HL-60/S4 (cell line): ENCODE measurements around the gene ZXDC.

Experiments used
- in situ Hi-C: fragments of 300-500 bp; cut with MboI; formaldehyde crosslinking; loops from 2 replicates; pipeline ENCODE4 v1.14.3; 2022; ENCODE audit warnings: low sequenced_read_pairs

Gene ZXDC

GRCh38 chr3:126456766-126457388 lies 18.8 kb downstream of the ZXDC start:
- in situ Hi-C loops: no loop called here

DNA sequence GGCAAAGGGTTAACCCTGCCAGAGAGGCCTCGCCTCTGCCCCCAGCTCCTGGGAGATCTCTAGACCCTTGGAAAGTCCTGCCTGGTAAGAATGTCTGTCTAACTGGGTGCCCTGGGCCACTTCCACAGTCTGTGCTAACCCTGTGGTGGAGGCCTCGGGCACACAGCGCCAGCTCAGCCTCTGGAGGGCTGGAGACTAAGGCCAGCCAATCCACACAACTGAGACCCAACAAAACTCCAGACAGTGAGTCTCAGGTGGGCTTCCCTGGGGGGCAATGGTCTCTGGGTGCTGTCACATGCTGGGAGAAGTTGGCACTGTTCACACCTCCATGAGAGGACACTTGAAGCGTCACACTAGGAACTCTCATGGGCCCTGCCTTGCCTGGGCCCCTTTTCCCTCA lies 19.5 kb downstream of the ZXDC start:
- in situ Hi-C loops: no loop called here

DNA sequence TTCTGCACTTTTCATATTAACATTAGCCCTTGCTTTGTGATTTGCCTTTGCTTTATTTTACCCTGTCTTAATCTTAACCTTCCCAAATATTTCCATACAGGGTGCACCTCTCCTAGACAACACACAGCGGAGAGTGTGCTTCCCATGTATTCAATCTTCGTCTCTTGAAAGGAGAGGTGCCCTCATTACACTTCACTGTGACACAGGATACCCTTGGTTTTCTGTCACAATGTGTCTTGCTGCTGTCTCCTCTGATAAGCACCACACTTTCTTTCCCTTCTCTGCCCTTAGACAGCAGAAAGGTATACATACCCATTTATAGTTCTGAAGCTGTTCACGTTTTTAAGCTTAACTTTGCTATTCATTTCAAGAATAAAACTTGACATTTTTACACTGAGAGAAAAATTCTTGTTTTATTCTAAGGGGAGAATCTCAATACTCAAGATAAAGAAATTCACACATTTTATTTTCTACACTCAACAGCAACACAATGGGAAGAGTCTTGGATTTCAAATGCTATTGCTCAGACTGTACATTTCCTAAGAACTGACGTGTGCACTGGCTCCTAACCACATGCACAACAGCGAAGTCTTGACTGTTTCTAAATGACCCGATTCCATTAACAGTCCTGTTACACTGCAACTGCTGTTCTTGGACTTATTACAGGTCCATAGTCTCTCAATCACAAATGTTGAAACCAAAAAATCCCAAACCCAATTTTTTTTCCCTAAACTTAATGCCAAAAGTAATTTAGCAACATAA lies 21.1 kb downstream of the ZXDC start:
- in situ Hi-C loops: no loop called here

DNA sequence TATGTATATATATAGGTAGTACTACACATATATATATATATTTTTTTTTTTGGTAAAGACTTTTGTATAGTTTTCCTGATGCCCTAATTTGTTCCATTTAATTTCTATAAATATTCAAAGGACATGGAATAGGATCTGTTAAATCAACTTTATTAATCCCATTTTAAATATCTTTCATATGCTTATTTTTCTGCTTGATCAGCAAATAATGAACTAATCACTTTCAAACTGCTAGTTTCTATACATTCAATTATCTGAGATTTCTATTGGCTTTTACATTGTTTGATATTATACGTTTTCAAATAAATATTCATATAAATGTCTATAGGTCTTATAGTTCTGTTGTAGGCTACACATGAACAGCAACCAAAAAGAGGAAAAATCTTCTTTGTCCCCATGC lies 21.7 kb downstream of the ZXDC start:
- in situ Hi-C loops: no loop called here

DNA sequence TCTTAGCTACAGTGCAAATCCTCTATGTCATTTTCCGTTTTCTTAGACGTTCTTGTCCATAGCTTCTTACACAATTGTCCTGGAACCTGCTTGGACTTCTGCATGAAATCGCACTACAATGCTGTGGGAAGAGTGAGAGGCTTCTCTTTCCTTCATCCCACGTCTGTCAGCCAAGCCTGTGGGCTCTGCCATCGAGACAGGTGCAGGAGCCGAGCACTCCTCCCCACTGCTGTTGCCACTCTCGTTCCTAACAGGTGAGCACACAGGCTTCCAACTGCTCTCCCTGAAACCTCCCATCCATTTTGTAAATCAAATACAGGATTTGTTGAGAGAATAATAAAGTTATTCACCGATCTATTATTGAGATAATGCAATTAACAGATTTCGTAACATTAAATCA lies 23.5 kb downstream of the ZXDC start:
- in situ Hi-C loops: no loop called here

- in situ Hi-C loops: no loop called here
Measured at GRCh38 chr3:126451511-126451910, 24.2 kb downstream of the ZXDC start.

GRCh38 chr3:126450744-126451143 lies 24.9 kb downstream of the ZXDC start:
- in situ Hi-C loops: no loop called here

DNA sequence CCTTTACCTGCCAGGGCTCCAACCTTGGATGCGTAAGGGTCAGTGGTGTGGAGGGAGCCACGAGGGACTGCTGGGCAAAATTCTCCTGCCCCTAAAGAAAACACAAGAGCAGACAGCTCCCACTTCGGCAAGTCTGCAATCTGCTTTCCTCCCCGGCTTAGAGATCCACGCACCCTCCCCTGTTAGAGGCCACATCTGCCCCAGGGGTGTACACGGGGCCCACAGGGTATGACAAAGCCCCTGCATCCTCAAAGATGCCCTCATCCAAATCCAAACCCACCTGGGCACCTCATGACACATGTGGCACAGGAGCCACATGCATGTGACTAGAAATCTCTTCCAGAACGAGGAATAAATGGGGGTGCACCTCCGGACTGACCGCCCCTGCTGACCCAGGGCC lies 25.5 kb downstream of the ZXDC start:
- in situ Hi-C loops: no loop called here

DNA sequence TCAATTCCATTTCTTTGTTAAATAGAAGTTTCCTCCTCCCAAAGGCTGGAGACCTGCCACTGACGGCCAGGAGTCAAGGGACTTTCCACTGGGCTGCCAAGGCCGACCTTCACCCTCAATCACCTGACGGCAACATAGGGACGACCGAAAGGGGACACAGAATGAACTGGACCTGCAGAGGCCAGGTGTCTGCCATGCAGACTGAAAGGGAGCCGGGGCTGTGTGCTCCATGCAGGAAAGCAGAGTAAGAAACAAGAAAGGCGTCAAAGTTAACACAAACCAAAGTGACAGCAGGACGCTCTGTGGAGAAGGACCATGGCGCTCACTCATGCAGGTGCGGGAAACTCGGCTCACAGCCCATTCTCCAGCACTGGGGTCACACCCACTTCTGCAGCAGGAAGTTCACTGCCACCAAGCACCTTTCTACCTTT lies 26.1 kb downstream of the ZXDC start:
- in situ Hi-C loops: no loop called here

DNA sequence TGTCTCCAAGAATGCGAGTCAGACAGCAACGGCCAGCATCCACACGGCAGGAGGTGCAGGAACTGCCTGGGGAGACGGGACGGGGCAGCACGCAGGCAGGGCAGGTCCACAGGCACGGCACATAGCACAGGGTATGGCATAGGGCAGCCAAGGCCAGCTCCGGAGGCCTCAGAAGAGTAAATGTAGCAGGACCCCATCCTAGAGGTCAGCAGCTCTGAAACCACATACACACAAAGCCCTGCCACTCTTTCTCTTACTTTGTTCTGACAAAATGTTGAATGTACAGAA lies 26.9 kb downstream of the ZXDC start:
- in situ Hi-C loops: no loop called here

- in situ Hi-C loops: no loop called here
Measured at GRCh38 chr3:126448136-126448892, 27.4 kb downstream of the ZXDC start.

DNA sequence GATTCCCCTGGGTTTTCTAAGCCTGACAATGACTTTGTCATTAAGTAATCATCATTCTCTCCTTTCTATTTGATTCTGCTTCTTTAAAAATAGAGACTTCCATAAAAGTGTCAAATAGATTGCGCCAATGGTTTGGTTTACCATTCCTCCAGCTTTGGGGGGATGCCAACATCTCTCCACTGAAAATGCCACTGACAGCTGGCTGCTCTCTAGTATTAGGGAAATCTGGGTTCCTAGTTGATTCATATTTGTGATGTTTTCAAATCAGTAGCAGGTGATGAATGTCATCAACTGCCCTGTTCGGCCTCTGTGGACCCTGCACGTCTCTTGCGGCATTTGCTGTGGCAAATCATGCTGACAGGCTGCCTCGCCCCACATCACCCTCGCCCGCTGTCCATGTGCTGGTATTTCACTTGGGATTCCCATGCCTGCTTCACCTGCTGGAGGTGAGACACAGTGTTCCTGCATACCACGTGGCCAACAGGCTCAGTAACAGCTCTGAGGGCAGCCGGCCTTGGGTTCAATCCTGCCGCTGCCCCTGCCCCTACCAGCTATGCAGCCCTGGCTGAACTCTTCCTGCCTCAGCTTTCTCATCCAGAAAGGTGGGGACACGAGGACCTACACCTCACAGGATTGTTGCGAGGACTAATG lies 28.1 kb downstream of the ZXDC start:
- in situ Hi-C loops: no loop called here

DNA sequence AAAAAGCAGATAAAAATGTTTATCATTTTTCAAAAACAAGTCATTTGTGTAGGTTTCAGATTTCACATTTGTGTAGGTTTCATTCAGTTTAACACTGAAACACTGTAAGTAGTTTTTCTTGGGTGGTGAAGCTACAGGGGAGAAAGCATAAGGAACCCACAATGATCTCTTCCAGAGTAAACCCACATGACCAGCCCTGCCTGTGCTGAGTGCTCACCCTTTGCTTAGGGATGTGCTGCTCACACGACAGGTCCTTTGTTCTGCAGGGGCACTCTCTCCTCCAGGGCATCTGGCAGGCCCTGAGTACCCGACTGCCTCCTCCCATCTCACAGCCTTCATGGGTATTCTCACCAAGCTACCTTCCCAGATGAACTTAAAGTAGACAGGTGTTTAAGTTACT lies 28.9 kb downstream of the ZXDC start:
- in situ Hi-C loops: no loop called here

GRCh38 chr3:126446301-126446700 lies 29.4 kb downstream of the ZXDC start:
- in situ Hi-C loops: no loop called here

- in situ Hi-C loops: no loop called here
Measured at GRCh38 chr3:126445506-126445905, 30.2 kb downstream of the ZXDC start.

DNA sequence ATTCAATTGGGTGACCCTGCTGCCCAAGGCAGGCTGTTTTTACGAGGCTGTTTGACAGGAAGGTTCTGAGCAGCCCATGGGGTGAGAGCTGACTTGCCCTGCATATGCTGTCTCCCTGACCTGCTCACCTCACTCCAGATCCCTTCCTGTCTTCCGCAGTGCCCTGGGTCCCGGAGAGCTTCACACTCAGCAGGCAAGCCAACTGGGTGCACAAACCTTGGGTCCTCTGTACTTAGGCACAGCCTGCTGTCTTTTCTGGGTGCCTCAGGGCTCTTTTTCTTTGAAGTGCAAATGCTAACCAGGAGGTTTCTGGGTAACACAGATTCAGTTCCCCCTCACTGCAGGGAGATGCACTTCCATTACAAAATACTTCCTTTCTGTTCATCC lies 32.8 kb downstream of the ZXDC start:
- in situ Hi-C loops: no loop called here

DNA sequence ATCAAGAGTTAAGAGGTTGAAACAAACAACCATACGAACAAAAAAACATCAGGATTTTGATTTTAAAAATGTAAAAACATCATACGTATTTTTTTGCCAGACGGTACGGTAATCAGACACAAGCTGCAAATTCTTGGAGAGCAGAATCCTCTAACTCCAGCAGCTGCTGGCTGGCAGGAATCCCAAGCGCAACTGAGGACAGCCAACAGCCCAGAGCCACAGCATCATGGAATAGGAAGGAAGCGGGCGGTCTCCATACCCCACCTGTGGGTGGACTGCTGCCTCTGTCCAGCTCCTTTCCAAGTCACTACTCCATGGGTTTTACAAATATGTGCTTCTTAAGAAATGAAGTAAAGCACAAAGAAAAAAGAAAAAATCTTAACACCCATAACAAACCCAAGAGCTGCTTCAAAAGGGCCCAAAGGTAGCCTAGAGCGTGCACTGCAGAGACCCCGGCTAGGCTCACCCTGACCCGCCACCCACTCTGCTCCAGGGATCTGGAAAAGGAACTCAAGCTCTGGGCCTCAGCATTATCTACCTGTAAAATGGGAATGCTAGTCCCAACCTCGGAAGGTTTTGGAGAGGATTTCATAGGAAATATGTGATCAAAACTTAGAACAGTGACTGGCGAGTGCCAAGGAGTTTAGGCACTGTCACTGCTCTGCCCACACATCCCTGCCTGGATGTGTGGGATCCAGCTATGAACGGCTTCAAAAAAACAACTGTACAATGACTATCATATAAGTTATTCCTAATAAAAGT lies 33.4 kb downstream of the ZXDC start:
- in situ Hi-C loops: no loop called here

DNA sequence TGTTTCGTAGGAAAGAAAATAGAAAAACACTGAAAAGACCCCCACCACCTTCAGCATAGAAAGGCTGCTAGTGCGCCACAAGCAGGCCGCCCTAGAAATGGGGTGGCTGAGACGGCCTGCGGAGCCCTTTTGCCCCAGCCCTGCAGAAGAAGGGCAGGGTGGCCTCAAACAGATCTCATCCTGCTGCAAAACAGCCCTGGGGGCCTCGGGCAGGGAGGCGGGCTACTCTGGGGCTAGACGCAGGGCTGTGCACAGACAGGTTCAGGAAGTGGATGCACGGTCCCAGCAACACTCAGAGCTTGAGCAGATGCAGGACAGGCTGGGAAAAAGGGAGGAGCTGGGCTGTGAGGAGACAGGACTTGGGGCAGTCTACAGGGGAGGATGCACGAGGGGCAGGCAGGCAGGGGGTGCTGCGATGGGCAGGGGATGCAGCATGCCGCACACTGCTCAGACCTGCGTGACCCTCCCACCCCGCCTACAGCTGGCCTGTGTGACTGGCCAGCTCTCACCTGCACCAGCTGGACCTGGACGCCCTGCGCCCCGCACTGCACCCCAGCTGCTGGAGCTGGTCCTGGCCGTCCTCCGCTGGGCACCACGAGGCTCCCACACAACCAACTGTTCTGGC lies 34.3 kb downstream of the ZXDC start:
- in situ Hi-C loops: no loop called here

GRCh38 chr3:126440709-126440995 lies 35.0 kb downstream of the ZXDC start:
- in situ Hi-C loops: no loop called here

DNA sequence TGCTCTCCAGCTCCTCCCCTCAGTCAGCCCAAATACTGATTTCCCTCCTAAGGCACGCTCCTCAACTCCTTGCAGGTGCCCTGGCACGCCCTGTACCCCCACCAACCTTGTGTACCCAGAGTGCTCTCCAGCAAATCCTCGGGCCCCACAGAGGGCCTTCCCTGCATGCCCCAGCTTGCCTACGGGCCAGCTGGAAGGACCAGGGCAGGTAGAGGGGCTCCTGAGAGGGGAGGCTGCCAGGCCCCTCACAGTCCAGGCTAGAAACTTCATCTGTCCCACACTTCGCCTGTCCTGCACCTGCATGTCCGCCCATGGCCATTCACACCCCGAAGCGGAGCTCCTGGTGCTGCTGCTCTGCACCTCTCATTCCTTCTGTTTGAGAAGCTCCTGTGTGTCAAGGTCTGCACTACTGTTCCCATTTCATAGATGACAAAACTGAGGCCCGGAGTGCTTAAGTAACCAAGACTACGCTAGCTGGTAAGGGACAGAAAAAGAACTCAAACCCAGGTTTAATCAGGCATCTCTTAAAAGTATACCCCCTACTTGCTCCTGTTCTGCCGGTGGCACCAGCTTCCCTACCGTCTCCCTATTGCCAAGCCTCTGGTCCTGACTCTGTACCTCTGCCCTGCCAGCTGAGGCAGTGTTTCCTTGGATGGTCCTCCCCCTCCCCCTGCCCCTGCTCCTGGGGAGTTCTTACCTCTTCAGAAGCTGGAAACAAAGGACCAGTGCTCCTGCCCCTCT lies 35.6 kb downstream of the ZXDC start:
- in situ Hi-C loops: no loop called here
